ENCODE data around the gene RAET1E. TPM values are rescaled to one million over a fixed set of nuclear protein-coding genes. Genes with fewer than 3 reads are reported as not detected.

The RAET1E gene
- total and polyA plus RNA-seq, 7 donors, result 0.04 to 17.2 (median 3.1) TPM

DNA sequence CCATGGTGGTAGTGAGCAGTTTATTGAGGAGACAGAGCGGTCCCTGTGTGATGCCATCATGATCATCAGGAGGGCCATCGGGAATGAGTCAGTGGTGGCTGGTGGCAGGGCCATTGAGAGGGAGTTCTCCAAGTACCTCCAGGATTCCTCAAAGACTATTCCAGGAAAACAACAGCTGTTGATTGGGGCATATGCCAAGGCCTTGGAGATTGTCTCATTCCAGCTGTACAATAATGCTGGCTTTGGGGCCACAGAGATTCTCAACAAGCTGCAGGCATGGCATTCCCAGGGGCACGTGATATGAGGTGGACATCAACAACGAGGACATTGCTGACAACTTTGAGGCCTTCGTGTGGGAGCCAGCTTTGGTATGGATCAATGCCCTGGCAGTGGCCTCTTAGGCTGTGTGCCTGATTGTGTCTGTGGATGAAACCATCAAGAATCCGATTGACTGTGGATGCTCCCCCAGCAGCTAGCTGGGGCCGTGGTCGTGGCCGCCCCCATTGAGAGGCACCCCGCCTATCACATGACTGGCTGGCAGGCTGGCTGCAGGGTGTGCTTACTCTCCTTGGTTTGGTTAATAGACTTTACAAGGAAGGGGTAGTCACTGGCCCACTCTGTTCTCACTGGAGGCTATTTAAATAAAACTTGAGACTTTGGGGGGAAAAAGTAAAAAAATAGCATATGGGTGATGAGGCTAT is 16.7 kb downstream of the RAET1E start:
- 62 to 73% (median 66%) methylated on average over 10 of the region's 10 CpGs for WGBS, 3 donors
- H3K4me1 ChIP-seq, result peaks cover 2% of the 10 kb centered on the region
- H3K4me3 ChIP-seq, result no peak overlapping the region
- H3K27me3 ChIP-seq (ENCODE audit: insufficient read depth in 3 of 3, low read length in 2 of 3), result no peaks in the 10 kb centered on the region
- H3K9me3 ChIP-seq, result no peaks in the 10 kb centered on the region
- no peak overlapping the region for H3K27ac ChIP-seq
- ATAC-seq (no peak), DNase-seq (no peak)
- no peaks in the 10 kb centered on the region for H3K36me3 ChIP-seq (ENCODE audit: insufficient read depth in 1 of 2, low read depth in 1 of 2)
- intact Hi-C loops (cut with DNase I), result no loop called here
- TF ChIP-seq, protein P1, sequence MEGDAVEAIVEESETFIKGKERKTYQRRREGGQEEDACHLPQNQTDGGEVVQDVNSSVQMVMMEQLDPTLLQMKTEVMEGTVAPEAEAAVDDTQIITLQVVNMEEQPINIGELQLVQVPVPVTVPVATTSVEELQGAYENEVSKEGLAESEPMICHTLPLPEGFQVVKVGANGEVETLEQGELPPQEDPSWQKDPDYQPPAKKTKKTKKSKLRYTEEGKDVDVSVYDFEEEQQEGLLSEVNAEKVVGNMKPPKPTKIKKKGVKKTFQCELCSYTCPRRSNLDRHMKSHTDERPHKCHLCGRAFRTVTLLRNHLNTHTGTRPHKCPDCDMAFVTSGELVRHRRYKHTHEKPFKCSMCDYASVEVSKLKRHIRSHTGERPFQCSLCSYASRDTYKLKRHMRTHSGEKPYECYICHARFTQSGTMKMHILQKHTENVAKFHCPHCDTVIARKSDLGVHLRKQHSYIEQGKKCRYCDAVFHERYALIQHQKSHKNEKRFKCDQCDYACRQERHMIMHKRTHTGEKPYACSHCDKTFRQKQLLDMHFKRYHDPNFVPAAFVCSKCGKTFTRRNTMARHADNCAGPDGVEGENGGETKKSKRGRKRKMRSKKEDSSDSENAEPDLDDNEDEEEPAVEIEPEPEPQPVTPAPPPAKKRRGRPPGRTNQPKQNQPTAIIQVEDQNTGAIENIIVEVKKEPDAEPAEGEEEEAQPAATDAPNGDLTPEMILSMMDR (IDR thresholded peaks at IDR 0.05), result no peak

DNA sequence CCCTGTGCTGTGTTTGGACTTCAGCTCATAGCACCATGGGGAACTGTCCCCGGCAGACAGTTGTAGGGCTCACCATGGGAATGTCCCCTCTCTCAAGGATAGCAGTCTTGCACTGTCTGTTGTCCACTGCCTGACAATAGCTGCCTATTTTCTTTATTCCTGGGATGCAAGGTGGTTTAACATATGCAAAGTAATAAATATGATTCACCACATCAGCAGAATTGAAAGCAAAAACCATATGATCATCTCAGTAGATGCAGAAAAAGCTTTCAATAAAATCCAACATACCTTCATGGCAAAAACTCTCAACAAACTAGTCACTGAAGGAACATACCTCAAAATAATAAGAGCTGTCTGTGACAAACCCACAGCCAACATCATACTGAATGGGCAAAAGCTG is 20.3 kb downstream of the RAET1E start:
- Histone ChIP-seq H3K9me3 (no peaks in the 10 kb centered on the region), H3K27ac (no peak overlapping the region), H3K27me3 (ENCODE audit: insufficient read depth in 3 of 3, low read length in 2 of 3) (no peaks in the 10 kb centered on the region), H3K4me3 (no peak overlapping the region), H3K4me1 (no peaks in the 10 kb centered on the region), H3K36me3 (ENCODE audit: insufficient read depth in 1 of 2, low read depth in 1 of 2) (no peaks in the 10 kb centered on the region)
- ATAC-seq (no peak), DNase-seq (no peak)
- intact Hi-C loops (cut with DNase I), result no loop called here
- TF ChIP-seq, protein P1 (IDR thresholded peaks at IDR 0.05), result no peak
- WGBS, 3 donors, result 86 to 92% (median 88%) methylated on average over 1 of the region's 1 CpG

DNA sequence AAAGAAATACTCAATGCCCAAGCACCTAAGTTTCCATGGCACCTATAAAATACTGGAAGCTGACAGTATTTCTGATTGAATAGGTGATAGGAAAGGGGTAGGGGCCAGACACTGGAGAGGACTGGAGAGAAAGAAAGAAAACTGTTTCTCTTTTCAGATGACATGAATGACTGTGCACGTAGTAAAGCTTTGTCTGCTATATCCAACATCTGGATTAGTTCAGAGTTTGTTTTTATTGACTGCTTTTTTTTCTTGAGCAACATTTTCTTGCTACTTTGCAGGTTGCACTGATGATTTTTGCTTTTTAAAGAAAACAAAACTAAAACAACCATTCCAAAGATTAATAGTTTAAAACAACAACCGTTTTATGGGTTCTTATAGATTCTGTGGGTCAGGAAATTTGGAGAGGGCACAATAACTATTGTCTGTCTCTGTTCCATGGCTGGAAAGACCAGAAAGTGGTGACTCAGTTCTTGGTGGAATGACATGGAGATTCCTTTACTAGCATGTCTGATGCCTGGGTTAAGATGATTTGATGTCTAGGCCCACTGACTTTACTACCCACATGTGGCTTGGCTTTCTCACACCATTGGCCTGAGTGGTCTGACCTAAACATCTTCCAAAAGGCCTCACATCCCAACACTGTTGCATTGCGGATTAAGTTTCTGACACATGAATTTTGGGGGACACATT is 21.5 kb downstream of the RAET1E start:
- H3K27ac ChIP-seq, result no peak overlapping the region
- H3K9me3 ChIP-seq, result peaks cover 5% of the 10 kb centered on the region
- ATAC-seq, result no peak
- intact Hi-C loops (cut with DNase I), result no loop called here
- H3K36me3 ChIP-seq (ENCODE audit: insufficient read depth in 1 of 2, low read depth in 1 of 2), result no peaks in the 10 kb centered on the region
- TF ChIP-seq, protein P1 (IDR thresholded peaks at IDR 0.05), result no peak
- WGBS, 3 donors, result 79 to 83% (median 83%) methylated on average over 3 of the region's 3 CpGs
- no peaks in the 10 kb centered on the region for H3K4me1 ChIP-seq
- no peaks in the 10 kb centered on the region for H3K27me3 ChIP-seq (ENCODE audit: insufficient read depth in 3 of 3, low read length in 2 of 3)
- no peak overlapping the region for H3K4me3 ChIP-seq
- no peak for DNase-seq

DNA sequence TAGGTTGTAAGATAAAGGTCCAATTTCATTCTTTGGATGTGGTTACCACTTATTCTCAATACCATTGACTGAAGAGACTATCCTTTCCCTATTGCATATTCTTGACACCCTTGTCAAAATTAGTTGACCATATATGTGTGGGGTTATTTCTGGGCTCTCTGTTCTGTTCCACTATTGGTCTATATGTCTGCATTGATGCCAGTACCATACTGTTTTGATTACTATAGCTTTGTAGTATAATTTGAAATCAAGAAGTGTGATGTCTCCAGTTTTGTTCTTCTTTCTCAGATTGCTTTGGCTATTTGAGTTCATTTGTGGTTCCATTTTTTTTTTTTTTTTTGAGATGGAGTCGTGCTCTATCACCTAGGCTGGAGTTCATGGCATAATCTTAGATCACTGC is 25.7 kb downstream of the RAET1E start:
- Histone ChIP-seq H3K27me3 (ENCODE audit: insufficient read depth in 3 of 3, low read length in 2 of 3) (no peaks in the 10 kb centered on the region), H3K27ac (no peak overlapping the region), H3K9me3 (peaks cover 5% of the 10 kb centered on the region), H3K36me3 (ENCODE audit: insufficient read depth in 1 of 2, low read depth in 1 of 2) (no peaks in the 10 kb centered on the region), H3K4me1 (no peaks in the 10 kb centered on the region), H3K4me3 (no peak overlapping the region)
- no peak for DNase-seq
- intact Hi-C loops (cut with DNase I), result no loop called here
- 65 to 84% (median 75%) methylated on average over 1 of the region's 1 CpG for WGBS, 3 donors
- ATAC-seq, result no peak
- TF ChIP-seq, protein P1 (IDR thresholded peaks at IDR 0.05), result no peak
